K562 (cell line): ENCODE results near the gene DNAJC30. TPM values are rescaled to one million over a fixed set of nuclear protein-coding genes. Genes with fewer than 3 reads are reported as not detected.
A peak's percentile ranks its signal among the peaks of the same experiment; 100 is the strongest.

Source experiments
- CEBPG ChIP-seq, 3 experiments: fragments of 200-800 bp in 1 of 3; sonication (Bioruptor generic) in 1 of 3; sonication (generic) in 1 of 3; formaldehyde crosslinking in 1 of 3; IDR thresholded peaks in 2 of 3; conservative IDR thresholded peaks in 1 of 3; 2 replicates each; pipeline versions ENCODE4 v1.6.1 to v1.8.0; 2016 to 2022; ENCODE audit warnings: missing compliant biosample characterization in 2 of 3, missing genetic modification characterization in 2 of 3, mild to moderate bottlenecking in 1 of 3, missing genetic modification reagents in 1 of 3
- EHMT2 ChIP-seq: fragments of 450-650 bp; IDR thresholded peaks from 2 replicates; pipeline ENCODE4 v1.6.1; 2018; ENCODE audit warnings: antibody characterized with exemption
- ESRRA ChIP-seq: fragments of 450-650 bp; IDR thresholded peaks from 2 replicates; pipeline ENCODE4 v1.6.1; 2014; ENCODE audit warnings: low read depth, mild to moderate bottlenecking, moderate library complexity, borderline replicate concordance
- GABPA ChIP-seq: fragments of 200-800 bp; sonication (Bioruptor generic); conservative IDR thresholded peaks from 2 replicates; pipeline ENCODE4 v1.6.1; 2016; ENCODE audit warnings: low read depth, missing genetic modification characterization, missing compliant biosample characterization
- IRF1 ChIP-seq: sonication (generic); formaldehyde crosslinking; IDR thresholded peaks from 2 replicates; pipeline ENCODE4 v1.8.0; 2022; ENCODE audit warnings: missing genetic modification reagents, mild to moderate bottlenecking, borderline replicate concordance
- JUND ChIP-seq, 2 experiments: IDR thresholded peaks; 2 replicates in 1 of 2; 3 replicates in 1 of 2; pipeline ENCODE4 v1.6.1; 2011; ENCODE audit warnings: borderline replicate concordance in 2 of 2, low read depth in 2 of 2, low read length in 2 of 2, improper control_type of control experiment in 1 of 2, missing biosample characterization in 1 of 2, missing genetic modification characterization in 1 of 2, missing genetic modification reagents in 1 of 2
- MBD2 ChIP-seq: sonication (generic); IDR thresholded peaks from 2 replicates; pipeline ENCODE4 v1.6.1; 2016; ENCODE audit warnings: low read depth, borderline replicate concordance
- MECOM ChIP-seq: fragments of 250-450 bp; sonication (Bioruptor Pico); IDR thresholded peaks from 2 replicates; pipeline ENCODE4 v1.8.0; 2022; ENCODE audit warnings: inconsistent platforms
- MYBL2 ChIP-seq, 2 experiments: fragments of 450-650 bp in 1 of 2; sonication (generic) in 1 of 2; formaldehyde crosslinking in 1 of 2; IDR thresholded peaks; 2 replicates each; pipeline versions ENCODE4 v1.6.1 to v1.8.1; 2017 to 2022; ENCODE audit warnings: borderline replicate concordance in 1 of 2, inconsistent platforms in 1 of 2, low read depth in 1 of 2, mild to moderate bottlenecking in 1 of 2, missing genetic modification reagents in 1 of 2, moderate library complexity in 1 of 2
- NBN ChIP-seq: fragments of 450-650 bp; IDR thresholded peaks from 2 replicates; pipeline ENCODE4 v1.6.1; 2016; ENCODE audit warnings: low read depth, mild to moderate bottlenecking
- PHF21A ChIP-seq: fragments of 450-650 bp; IDR thresholded peaks from 2 replicates; pipeline ENCODE4 v1.6.1; 2017; ENCODE audit warnings: low read depth, borderline replicate concordance
- PHTF2 ChIP-seq: fragments of 250-450 bp; sonication (Bioruptor Pico); IDR thresholded peaks from 2 replicates; pipeline ENCODE4 v1.5.0; 2021; ENCODE audit warnings: mild to moderate bottlenecking
- PYGO2 ChIP-seq: fragments of 450-650 bp; IDR thresholded peaks from 2 replicates; pipeline ENCODE4 v1.6.1; 2016; ENCODE audit warnings: mild to moderate bottlenecking, missing genetic modification characterization, moderate library complexity, missing compliant biosample characterization
- RFX7 ChIP-seq: fragments of 250-450 bp; sonication (Bioruptor Pico); IDR thresholded peaks from 2 replicates; pipeline ENCODE4 v1.5.1; 2021; ENCODE audit warnings: mild to moderate bottlenecking
- SIN3A ChIP-seq, 2 experiments: fragments of 150-350 bp in 1 of 2; IDR thresholded peaks; 2 replicates each; pipeline ENCODE4 v1.6.1; 2011 to 2016; ENCODE audit warnings: borderline replicate concordance in 2 of 2, low read depth in 2 of 2, low read length in 2 of 2, mild to moderate bottlenecking in 2 of 2, moderate library complexity in 2 of 2; ENCODE audit not compliant: control insufficient read depth in 1 of 2
- SIRT6 ChIP-seq: IDR thresholded peaks from one replicate; pipeline ENCODE4 v1.6.1; 2012; ENCODE audit warnings: low read depth, mild to moderate bottlenecking, control low read depth, inconsistent platforms, low read length, moderate library complexity
- SMARCC2 ChIP-seq: fragments of 450-650 bp; IDR thresholded peaks from 2 replicates; pipeline ENCODE4 v1.6.1; 2017; ENCODE audit warnings: antibody characterized with exemption, moderate library complexity, mild to moderate bottlenecking, low read depth
- TCF15 ChIP-seq: fragments of 250-450 bp; sonication (Bioruptor Pico); IDR thresholded peaks from 2 replicates; pipeline ENCODE4 v1.8.0; 2022; ENCODE audit warnings: moderate library complexity, mild to moderate bottlenecking, inconsistent platforms
- TEAD1 ChIP-seq, 2 experiments: fragments of 450-650 bp in 1 of 2; sonication (generic) in 1 of 2; formaldehyde crosslinking; IDR thresholded peaks; 2 replicates each; pipeline versions ENCODE4 v1.4.0 to v1.8.0; 2020 to 2022; ENCODE audit warnings: mild to moderate bottlenecking in 2 of 2, missing genetic modification reagents in 1 of 2
- TEAD4 ChIP-seq, 2 experiments: sonication (generic) in 1 of 2; formaldehyde crosslinking in 1 of 2; IDR thresholded peaks; 2 replicates each; pipeline versions ENCODE4 v1.6.1 to v1.8.0; 2012 to 2022; ENCODE audit warnings: borderline replicate concordance in 1 of 2, inconsistent platforms in 1 of 2, low read length in 1 of 2, mild to moderate bottlenecking in 1 of 2, missing genetic modification reagents in 1 of 2
- U2AF1 ChIP-seq: fragments of 200-400 bp; formaldehyde crosslinking; optimal IDR thresholded peaks from 2 replicates; pipeline ENCODE3; 2017; ENCODE audit warnings: mild to moderate bottlenecking, low read depth, low read length, moderate library complexity
- XRCC5 ChIP-seq: fragments of 200-400 bp; formaldehyde crosslinking; IDR thresholded peaks from 2 replicates; pipeline ENCODE4 v1.6.1; 2017; ENCODE audit warnings: low read depth, mild to moderate bottlenecking, low read length
- ZBTB43 ChIP-seq: sonication (generic); formaldehyde crosslinking; IDR thresholded peaks from 2 replicates; pipeline ENCODE4 v1.8.0; 2023; ENCODE audit warnings: mild to moderate bottlenecking, missing genetic modification reagents
- polyA plus RNA-seq, 8 experiments: library from polyadenylated mRNA; depleted of rRNA in 4 of 8; stranded (reverse) in 5 of 8; unstranded in 3 of 8; fragments of >200 nt; fragmentation: Nextera tagmentation in 2 of 8; fragmentation: Illumina TruSeq in 1 of 8; extraction: Ambion mirVana in 2 of 8; extraction: Trizol in 1 of 8; gene quantifications; 2 replicates each; pipeline versions ENCODE4 v1.2.1 to v1.2.3, GENCODE V29; 2011 to 2014; ENCODE audit warnings: inconsistent platforms in 1 of 8, missing spikeins in 1 of 8
- total RNA-seq, 7 experiments: library from RNA; depleted of rRNA in 6 of 7; stranded (reverse); fragments of >200 nt in 6 of 7; fragmentation: Illumina TruSeq in 2 of 7; extraction: Trizol in 2 of 7; gene quantifications; 2 replicates each; pipeline versions ENCODE4 v1.2.1 to v1.2.3, GENCODE V29; 2011 to 2021; ENCODE audit warnings: low replicate concordance in 1 of 7

Gene DNAJC30
- total and polyA plus RNA-seq, 9 of the 15 experiments (the other 6 are each of a cell fraction or from before 2014, with no cell fraction given) = 1.1 to 11.3 (median 4.6) TPM

- TF ChIP-seq PYGO2 (tag) (no peak), EHMT2 (no peak), JUND (IDR thresholded peaks at IDR 0.05; ENCODE audit: borderline replicate concordance, low read depth, low read length) (no peak), JUND (tag; IDR thresholded peaks at IDR 0.05; ENCODE audit: borderline replicate concordance, low read depth, low read length) (no peak), RFX7 (CRISPR knock-in tag) (no peak), ESRRA (no peak), MECOM (CRISPR knock-in tag) (no peak), CEBPG (CRISPR knock-in tag; IDR thresholded peaks at IDR 0.05) (no peak), CEBPG (tag; conservative IDR thresholded peaks at IDR 0.05 in 1 of 2, IDR thresholded peaks at IDR 0.05 in 1 of 2) (no peak), XRCC5 (no peak), NBN (no peak), PHTF2 (no peak), SIN3A (IDR thresholded peaks at IDR 0.05; ENCODE audit: borderline replicate concordance in 2 of 2, control insufficient read depth in 1 of 2, low read depth in 2 of 2, low read length in 2 of 2) (peak in 1 of 2 experiments; percentile 29; a peak in 1 of 4 replicates), TEAD1 (CRISPR knock-in tag; IDR thresholded peaks at IDR 0.05) (no peak), TEAD4 (IDR thresholded peaks at IDR 0.05; ENCODE audit: low read length) (no peak), TEAD4 (CRISPR knock-in tag; IDR thresholded peaks at IDR 0.05; ENCODE audit: borderline replicate concordance) (no peak), IRF1 (no peak), ZBTB43 (CRISPR knock-in tag) (no peak), MBD2 (no peak), U2AF1 (no peak), PHF21A (no peak), GABPA (tag) (no peak), TCF15 (CRISPR knock-in tag) (no peak), SMARCC2 (no peak), SIRT6 (no peak), MYBL2 (IDR thresholded peaks at IDR 0.05; ENCODE audit: low read depth) (no peak), MYBL2 (CRISPR knock-in tag; IDR thresholded peaks at IDR 0.05; ENCODE audit: borderline replicate concordance) (no peak)
Observed at GRCh38 chr7:73703757-73704639, 20.7 kb upstream of the DNAJC30 start (continued).
